ENCODE data around the gene C4orf51.

DNA sequence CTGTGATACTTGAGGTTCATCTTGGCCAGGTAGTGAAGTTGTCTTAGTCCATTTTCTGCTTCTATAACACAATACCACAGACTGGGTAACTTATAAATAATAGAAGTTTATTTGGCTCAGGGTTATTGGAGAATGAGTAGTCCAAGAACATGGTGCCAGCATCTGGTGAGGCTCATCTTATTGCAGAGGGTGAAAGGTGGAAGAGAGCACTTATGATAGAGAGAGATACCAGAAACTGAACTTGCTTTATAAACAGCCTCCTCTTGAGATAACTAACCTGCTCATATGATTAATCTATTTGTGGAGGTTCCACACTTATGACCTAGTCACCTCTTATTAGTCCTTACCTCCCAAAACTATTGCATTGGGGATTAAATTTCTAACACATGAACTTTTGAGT is 1.6 kb downstream of the C4orf51 start:
- TF ChIP-seq, protein P1, sequence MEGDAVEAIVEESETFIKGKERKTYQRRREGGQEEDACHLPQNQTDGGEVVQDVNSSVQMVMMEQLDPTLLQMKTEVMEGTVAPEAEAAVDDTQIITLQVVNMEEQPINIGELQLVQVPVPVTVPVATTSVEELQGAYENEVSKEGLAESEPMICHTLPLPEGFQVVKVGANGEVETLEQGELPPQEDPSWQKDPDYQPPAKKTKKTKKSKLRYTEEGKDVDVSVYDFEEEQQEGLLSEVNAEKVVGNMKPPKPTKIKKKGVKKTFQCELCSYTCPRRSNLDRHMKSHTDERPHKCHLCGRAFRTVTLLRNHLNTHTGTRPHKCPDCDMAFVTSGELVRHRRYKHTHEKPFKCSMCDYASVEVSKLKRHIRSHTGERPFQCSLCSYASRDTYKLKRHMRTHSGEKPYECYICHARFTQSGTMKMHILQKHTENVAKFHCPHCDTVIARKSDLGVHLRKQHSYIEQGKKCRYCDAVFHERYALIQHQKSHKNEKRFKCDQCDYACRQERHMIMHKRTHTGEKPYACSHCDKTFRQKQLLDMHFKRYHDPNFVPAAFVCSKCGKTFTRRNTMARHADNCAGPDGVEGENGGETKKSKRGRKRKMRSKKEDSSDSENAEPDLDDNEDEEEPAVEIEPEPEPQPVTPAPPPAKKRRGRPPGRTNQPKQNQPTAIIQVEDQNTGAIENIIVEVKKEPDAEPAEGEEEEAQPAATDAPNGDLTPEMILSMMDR (IDR thresholded peaks at IDR 0.05) = no peak
- no peak for TF ChIP-seq EZH2 (IDR thresholded peaks at IDR 0.05; ENCODE audit: borderline replicate concordance, insufficient read depth, low read depth, low read length, poor library complexity, severe bottlenecking)

All from B cell (primary cell).